ENCODE data around the gene ZNF407. TPM values are rescaled to one million over a fixed set of nuclear protein-coding genes. Genes with fewer than 3 reads are reported as not detected.

The ZNF407 gene
- total and polyA plus RNA-seq, 9 donors, result 5.3 to 22.3 (median 18.7) TPM

DNA sequence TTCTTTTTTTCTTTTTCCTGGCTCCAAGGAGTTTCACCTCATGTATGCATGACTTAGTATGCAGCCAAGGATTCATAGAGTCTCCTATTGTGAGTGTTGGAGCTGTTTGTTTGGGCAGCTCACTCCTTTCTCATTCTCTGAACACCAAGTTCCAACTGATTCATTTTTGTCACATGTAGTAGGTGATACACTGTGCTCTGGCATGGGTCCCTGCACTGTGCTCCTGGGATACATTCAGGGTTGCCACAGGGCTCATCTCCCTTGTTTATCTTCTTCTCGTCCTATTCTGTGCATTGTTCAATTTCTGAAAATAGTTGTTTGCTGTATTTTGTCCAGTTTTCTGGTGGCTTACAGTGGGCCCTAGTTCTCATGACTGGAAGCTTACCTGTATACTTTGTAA, 96.8 kb downstream of the ZNF407 start:
- no peak overlapping the region for H3K27ac ChIP-seq
- no peaks in the 10 kb centered on the region for H3K36me3 ChIP-seq
- 82 to 95% (median 91%) methylated on average over 1 of the region's 1 CpG for WGBS, 3 donors
- DNase-seq, result no peak
- H3K27me3 ChIP-seq, result no peaks in the 10 kb centered on the region
- no peak overlapping the region for H3K4me3 ChIP-seq
- no peak for TF ChIP-seq POLR2A (IDR thresholded peaks at IDR 0.05)
- TF ChIP-seq CTCF (IDR thresholded peaks at IDR 0.05), result no peak
- no peak for TF ChIP-seq EP300 (IDR thresholded peaks at IDR 0.05)
- intact Hi-C loops (cut with DNase I), result no loop called here
- no peaks in the 10 kb centered on the region for H3K4me1 ChIP-seq (ENCODE audit: insufficient read depth)
- H3K9me3 ChIP-seq, result no peaks in the 10 kb centered on the region

DNA sequence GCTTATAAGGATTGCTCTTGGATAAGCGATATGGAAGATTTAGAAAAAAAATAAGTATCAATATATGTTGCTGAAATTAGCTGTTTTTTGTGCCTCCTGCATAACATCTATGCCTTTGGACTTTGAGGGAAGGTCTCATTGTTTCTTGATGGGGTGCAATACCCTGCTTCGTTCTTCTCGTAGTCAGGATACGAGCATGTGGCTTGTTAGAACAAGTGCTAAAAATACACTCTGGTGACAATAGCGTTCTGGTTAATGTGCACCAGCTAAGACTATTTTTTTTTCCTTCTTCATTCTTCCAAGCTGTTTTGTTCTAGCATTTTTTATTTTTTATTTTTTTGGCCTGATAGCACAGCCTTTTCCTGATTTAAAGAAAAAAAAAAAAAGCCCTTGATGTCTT, 97.5 kb downstream of the ZNF407 start:
- no peak for DNase-seq
- Histone ChIP-seq H3K4me1 (ENCODE audit: insufficient read depth) (no peaks in the 10 kb centered on the region), H3K27ac (no peak overlapping the region), H3K9me3 (no peaks in the 10 kb centered on the region), H3K27me3 (no peaks in the 10 kb centered on the region), H3K4me3 (no peak overlapping the region), H3K36me3 (no peaks in the 10 kb centered on the region)
- intact Hi-C loops (cut with DNase I), result no loop called here
- WGBS, 3 donors, result 96 to 99% (median 97%) methylated on average over 5 of the region's 5 CpGs
- TF ChIP-seq CTCF (IDR thresholded peaks at IDR 0.05), result no peak
- no peak for TF ChIP-seq POLR2A (IDR thresholded peaks at IDR 0.05)
- no peak for TF ChIP-seq EP300 (IDR thresholded peaks at IDR 0.05)

GRCh38 chr18:74698881-74699280, 101.2 kb downstream of the ZNF407 start:
- intact Hi-C loops (cut with DNase I), result no loop called here
- DNase-seq, result no peak
- H3K27me3 ChIP-seq, result no peaks in the 10 kb centered on the region
- TF ChIP-seq EP300 (IDR thresholded peaks at IDR 0.05) (no peak), CTCF (IDR thresholded peaks at IDR 0.05) (no peak), POLR2A (IDR thresholded peaks at IDR 0.05) (no peak)
- no peaks in the 10 kb centered on the region for H3K9me3 ChIP-seq
- no peaks in the 10 kb centered on the region for H3K4me1 ChIP-seq (ENCODE audit: insufficient read depth)
- no peak overlapping the region for H3K4me3 ChIP-seq
- H3K36me3 ChIP-seq, result no peaks in the 10 kb centered on the region
- WGBS, 3 donors, result 87 to 91% (median 87%) methylated on average over 4 of the region's 4 CpGs
- H3K27ac ChIP-seq, result no peak overlapping the region

GRCh38 chr18:74699455-74699854, 101.8 kb downstream of the ZNF407 start:
- no peaks in the 10 kb centered on the region for H3K4me1 ChIP-seq (ENCODE audit: insufficient read depth)
- no peak for DNase-seq
- H3K9me3 ChIP-seq, result no peaks in the 10 kb centered on the region
- H3K36me3 ChIP-seq, result no peaks in the 10 kb centered on the region
- no peak overlapping the region for H3K27ac ChIP-seq
- WGBS, 3 donors, result 72 to 78% (median 74%) methylated on average over 3 of the region's 3 CpGs
- intact Hi-C loops (cut with DNase I), result no loop called here
- H3K27me3 ChIP-seq, result no peaks in the 10 kb centered on the region
- no peak overlapping the region for H3K4me3 ChIP-seq
- TF ChIP-seq POLR2A (IDR thresholded peaks at IDR 0.05), result no peak
- TF ChIP-seq EP300 (IDR thresholded peaks at IDR 0.05), result no peak
- TF ChIP-seq CTCF (IDR thresholded peaks at IDR 0.05), result no peak

DNA sequence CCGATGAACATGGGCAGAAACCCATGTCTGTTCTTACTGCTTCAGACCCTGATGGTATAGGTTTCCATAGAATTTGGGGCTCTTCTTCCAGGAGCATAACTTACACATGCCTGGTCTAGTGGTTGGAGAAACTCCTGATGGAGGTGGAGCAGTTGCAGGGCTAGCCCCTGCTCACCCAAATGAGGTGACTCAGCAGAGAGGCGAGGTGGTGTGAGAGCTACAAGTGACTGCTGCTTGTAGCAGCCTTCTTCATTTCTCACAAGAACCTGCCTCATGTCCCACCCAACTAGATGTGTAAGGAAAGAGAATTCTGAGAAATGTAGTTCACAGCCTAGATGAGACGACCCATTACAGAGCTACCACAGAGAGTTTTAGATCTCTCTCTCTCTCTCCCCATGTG, 105.3 kb downstream of the ZNF407 start:
- Histone ChIP-seq H3K4me1 (ENCODE audit: insufficient read depth) (no peaks in the 10 kb centered on the region), H3K36me3 (no peaks in the 10 kb centered on the region), H3K4me3 (no peak overlapping the region), H3K9me3 (no peaks in the 10 kb centered on the region), H3K27ac (no peak overlapping the region), H3K27me3 (no peaks in the 10 kb centered on the region)
- 65 to 67% (median 65%) methylated on average over 3 of the region's 3 CpGs for WGBS, 3 donors
- no peak for TF ChIP-seq POLR2A (IDR thresholded peaks at IDR 0.05)
- TF ChIP-seq EP300 (IDR thresholded peaks at IDR 0.05), result no peak
- TF ChIP-seq CTCF (IDR thresholded peaks at IDR 0.05), result no peak
- no peak for DNase-seq
- intact Hi-C loops (cut with DNase I), result no loop called here
